ENCODE measurements around the gene BTG4.

DNA sequence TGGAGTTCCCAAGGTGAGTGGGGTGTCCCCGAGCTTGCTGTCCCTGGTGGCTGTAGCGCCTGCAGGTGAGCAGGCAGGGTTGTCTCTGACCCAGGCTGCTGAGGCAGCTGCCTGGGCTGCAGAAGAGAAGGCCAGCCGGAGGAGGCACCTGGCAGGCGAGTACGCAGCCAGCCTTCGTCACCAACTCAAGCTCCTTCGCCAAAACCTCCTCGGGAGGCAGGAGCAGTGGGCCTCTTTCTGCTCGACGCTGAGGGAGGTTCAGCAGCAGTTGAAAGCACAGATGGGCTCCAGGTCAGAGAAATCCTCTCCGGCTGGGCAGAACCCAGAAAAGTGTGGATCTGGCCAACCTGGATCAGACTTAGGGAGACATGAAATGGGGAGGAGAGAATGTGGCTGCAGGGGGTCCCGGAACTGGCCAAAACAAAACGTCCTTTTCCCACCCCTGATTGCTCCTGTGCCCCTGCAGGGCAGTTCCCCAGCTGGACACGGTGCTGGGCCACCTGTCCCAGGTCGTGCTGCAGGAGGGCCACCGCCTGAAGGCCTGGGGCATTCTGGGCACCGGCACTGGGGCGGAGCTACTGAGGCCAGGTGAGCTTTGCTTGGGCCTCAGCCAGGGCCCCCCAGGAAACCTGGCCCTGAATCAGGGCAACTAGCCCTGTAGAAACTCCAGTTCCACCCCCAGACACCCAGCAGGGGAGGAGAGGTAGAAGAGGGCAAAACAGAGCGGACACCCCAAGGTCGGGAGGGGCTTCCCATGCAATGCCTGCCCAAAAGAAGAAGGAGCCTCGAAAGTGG is 56.7 kb downstream of the BTG4 start:
- TF ChIP-seq, protein P1, sequence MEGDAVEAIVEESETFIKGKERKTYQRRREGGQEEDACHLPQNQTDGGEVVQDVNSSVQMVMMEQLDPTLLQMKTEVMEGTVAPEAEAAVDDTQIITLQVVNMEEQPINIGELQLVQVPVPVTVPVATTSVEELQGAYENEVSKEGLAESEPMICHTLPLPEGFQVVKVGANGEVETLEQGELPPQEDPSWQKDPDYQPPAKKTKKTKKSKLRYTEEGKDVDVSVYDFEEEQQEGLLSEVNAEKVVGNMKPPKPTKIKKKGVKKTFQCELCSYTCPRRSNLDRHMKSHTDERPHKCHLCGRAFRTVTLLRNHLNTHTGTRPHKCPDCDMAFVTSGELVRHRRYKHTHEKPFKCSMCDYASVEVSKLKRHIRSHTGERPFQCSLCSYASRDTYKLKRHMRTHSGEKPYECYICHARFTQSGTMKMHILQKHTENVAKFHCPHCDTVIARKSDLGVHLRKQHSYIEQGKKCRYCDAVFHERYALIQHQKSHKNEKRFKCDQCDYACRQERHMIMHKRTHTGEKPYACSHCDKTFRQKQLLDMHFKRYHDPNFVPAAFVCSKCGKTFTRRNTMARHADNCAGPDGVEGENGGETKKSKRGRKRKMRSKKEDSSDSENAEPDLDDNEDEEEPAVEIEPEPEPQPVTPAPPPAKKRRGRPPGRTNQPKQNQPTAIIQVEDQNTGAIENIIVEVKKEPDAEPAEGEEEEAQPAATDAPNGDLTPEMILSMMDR (IDR thresholded peaks at IDR 0.05), result no peak
- TF ChIP-seq POLR2A (IDR thresholded peaks at IDR 0.05) (no peak), POLR2AphosphoS5 (IDR thresholded peaks at IDR 0.05) (no peak)

Measured in upper lobe of left lung (tissue), 4 donors.